ENCODE measurements around the gene MS4A8. TPM values are rescaled to one million over a fixed set of nuclear protein-coding genes. Genes with fewer than 3 reads are reported as not detected.

MS4A8 gene
- total RNA-seq, 1 donor from 2014 or later = not detected

DNA sequence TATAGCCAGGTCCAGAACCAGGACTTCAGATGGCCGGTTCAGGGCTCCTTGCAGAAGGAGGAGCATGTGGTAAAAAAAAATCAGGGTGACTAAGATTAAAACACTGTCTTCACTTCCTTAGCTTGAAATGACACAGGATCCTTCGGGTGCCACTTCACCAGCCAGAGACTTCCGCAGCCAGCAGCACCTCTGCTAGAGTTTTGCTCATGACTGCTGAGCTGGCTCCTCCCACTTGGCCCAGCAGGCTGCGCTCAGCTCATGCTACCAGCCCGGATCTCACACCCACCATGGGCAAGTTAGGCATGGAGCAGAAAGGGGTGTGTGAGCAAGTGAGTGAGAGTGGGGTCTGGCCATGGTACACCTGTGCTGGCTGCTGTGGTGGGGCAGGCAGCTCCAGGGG is 18.5 kb downstream of the MS4A8 start:
- TF ChIP-seq, protein P1, sequence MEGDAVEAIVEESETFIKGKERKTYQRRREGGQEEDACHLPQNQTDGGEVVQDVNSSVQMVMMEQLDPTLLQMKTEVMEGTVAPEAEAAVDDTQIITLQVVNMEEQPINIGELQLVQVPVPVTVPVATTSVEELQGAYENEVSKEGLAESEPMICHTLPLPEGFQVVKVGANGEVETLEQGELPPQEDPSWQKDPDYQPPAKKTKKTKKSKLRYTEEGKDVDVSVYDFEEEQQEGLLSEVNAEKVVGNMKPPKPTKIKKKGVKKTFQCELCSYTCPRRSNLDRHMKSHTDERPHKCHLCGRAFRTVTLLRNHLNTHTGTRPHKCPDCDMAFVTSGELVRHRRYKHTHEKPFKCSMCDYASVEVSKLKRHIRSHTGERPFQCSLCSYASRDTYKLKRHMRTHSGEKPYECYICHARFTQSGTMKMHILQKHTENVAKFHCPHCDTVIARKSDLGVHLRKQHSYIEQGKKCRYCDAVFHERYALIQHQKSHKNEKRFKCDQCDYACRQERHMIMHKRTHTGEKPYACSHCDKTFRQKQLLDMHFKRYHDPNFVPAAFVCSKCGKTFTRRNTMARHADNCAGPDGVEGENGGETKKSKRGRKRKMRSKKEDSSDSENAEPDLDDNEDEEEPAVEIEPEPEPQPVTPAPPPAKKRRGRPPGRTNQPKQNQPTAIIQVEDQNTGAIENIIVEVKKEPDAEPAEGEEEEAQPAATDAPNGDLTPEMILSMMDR (IDR thresholded peaks at IDR 0.05; ENCODE audit: insufficient read depth, low read length, poor library complexity, severe bottlenecking) = no peak
- H3K4me3 ChIP-seq (ENCODE audit: low read depth, low read length) = no peak overlapping the region
- no peaks in the 10 kb centered on the region for H3K36me3 ChIP-seq (ENCODE audit: control insufficient read depth, insufficient read depth, low read length)
- no peak for DNase-seq (ENCODE audit: low read depth)
- no peaks in the 10 kb centered on the region for H3K27me3 ChIP-seq (ENCODE audit: control insufficient read depth, insufficient read depth, low read length)

GRCh38 chr11:60718524-60719316 is 19.3 kb downstream of the MS4A8 start:
- TF ChIP-seq, protein P1 (IDR thresholded peaks at IDR 0.05; ENCODE audit: insufficient read depth, low read length, poor library complexity, severe bottlenecking) = no peak
- DNase-seq (ENCODE audit: low read depth) = no peak

DNA sequence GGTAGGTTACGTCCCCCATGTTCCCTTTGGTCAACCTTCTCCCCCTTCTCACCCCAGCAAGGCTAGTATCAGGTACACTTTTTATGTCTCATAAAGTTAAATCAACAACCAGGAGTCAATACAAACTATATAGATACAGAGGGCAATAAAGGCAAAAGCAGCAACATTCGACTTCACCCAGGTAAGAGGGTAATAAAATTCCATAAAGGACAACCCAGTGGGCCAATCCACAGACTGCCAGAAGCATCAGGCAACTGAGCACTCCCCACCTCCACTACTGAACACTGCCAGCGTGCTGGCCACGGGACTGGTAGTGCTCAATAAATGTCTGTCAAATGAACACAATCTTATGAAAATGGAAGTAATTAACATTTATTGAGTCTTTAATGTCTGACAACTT is 20.0 kb downstream of the MS4A8 start:
- no peak for DNase-seq (ENCODE audit: low read depth)
- Histone ChIP-seq H3K4me3 (ENCODE audit: low read depth, low read length) (no peak overlapping the region), H3K27me3 (ENCODE audit: control insufficient read depth, insufficient read depth, low read length) (no peaks in the 10 kb centered on the region), H3K36me3 (ENCODE audit: control insufficient read depth, insufficient read depth, low read length) (no peaks in the 10 kb centered on the region)
- TF ChIP-seq, protein P1 (IDR thresholded peaks at IDR 0.05; ENCODE audit: insufficient read depth, low read length, poor library complexity, severe bottlenecking) = no peak

More at GRCh38 chr11:60718524-60719316, 19.3 kb downstream of the MS4A8 start:
- Histone ChIP-seq H3K36me3 (ENCODE audit: control insufficient read depth, insufficient read depth, low read length) (no peaks in the 10 kb centered on the region), H3K27me3 (ENCODE audit: control insufficient read depth, insufficient read depth, low read length) (no peaks in the 10 kb centered on the region), H3K4me3 (ENCODE audit: low read depth, low read length) (no peak overlapping the region)

DNA sequence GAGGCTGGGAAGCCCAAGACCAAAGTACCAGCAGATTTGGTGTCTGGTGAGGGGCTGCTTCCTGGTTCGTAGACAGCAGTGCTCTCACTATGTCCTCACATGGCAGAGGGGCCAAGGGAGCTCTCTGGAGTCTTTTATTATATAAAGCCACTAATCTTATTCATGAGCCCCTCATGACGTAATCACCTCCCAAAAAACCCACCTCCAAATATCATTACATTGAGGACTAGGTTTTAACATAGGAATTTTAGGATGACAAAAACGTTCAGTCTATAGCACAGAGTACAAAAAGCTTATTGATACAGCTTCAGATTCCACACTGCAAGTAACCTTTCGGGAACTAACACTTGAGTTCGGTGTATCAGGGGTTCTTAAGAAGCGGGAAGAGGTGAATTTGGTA is 21.0 kb downstream of the MS4A8 start:
- no peak for DNase-seq (ENCODE audit: low read depth)
- no peaks in the 10 kb centered on the region for H3K27me3 ChIP-seq (ENCODE audit: control insufficient read depth, insufficient read depth, low read length)
- TF ChIP-seq, protein P1 (IDR thresholded peaks at IDR 0.05; ENCODE audit: insufficient read depth, low read length, poor library complexity, severe bottlenecking) = no peak
- no peak overlapping the region for H3K4me3 ChIP-seq (ENCODE audit: low read depth, low read length)
- H3K36me3 ChIP-seq (ENCODE audit: control insufficient read depth, insufficient read depth, low read length) = no peaks in the 10 kb centered on the region

DNA sequence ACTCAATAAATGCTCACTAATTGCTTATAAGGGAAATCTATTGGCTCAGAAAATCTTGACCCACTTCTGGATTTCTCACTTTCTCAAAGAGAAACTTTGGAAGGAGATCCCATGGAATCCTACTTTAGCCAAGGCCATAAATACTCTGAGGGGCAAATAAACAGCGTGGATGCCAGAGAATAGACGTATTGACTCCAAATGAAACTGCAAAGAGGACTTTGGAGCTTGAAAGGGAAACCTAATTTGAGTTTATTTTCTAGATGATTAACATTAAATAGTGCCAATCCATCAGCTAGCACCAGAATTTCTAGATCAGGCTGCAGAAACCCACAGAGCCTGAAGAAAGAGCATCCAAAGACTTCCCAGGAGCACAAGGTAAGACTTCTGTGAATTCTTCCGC is 25.0 kb downstream of the MS4A8 start, which contains the start of gene MS4A18:
TSS of gene MS4A18 (plus strand) at position 301 of the 400 bp plus-strand sequence.
- TF ChIP-seq, protein P1 (IDR thresholded peaks at IDR 0.05; ENCODE audit: insufficient read depth, low read length, poor library complexity, severe bottlenecking) = no peak
- no peak for DNase-seq (ENCODE audit: low read depth)
- H3K36me3 ChIP-seq (ENCODE audit: control insufficient read depth, insufficient read depth, low read length) = no peaks in the 10 kb centered on the region
- H3K27me3 ChIP-seq (ENCODE audit: control insufficient read depth, insufficient read depth, low read length) = no peaks in the 10 kb centered on the region
- no peak within 1 kb of the TSS for H3K4me3 ChIP-seq (ENCODE audit: low read depth, low read length)

DNA sequence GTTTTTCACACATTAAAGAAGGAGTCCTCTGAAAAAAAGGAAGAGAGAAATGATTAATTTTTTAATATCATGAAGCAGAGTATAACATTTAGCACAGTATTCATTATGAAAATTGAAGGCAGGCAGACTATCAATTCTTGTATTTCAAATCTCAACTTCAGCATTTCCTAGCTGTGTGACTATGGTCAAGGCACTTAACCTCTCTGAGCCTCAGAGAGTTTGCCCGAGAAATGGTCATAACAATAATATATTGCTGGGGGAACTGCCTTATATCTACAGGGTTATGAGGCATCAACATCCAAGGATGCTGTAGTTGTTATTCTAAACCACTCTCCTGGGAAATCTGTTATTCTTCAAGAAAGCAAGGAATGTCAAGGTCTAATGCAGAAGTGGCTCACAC is 26.2 kb downstream of the MS4A8 start:
- no peak for DNase-seq (ENCODE audit: low read depth)
- Histone ChIP-seq H3K4me3 (ENCODE audit: low read depth, low read length) (no peak overlapping the region), H3K27me3 (ENCODE audit: control insufficient read depth, insufficient read depth, low read length) (no peaks in the 10 kb centered on the region), H3K36me3 (ENCODE audit: control insufficient read depth, insufficient read depth, low read length) (no peaks in the 10 kb centered on the region)
- TF ChIP-seq, protein P1 (IDR thresholded peaks at IDR 0.05; ENCODE audit: insufficient read depth, low read length, poor library complexity, severe bottlenecking) = no peak

Data from kidney epithelial cell (primary cell).